ENCODE measurements around the gene PHKA1. TPM values are rescaled to one million over a fixed set of nuclear protein-coding genes. Genes with fewer than 3 reads are reported as not detected.
"Not testable (repeated sequence)": the region's sequence is repeated elsewhere in the genome, so short reads cannot be mapped to it uniquely, and the experiment has no call there.

Gene PHKA1
- total RNA-seq, 1 donor from 2014 or later = 18.1 TPM

- no peak for DNase-seq
- TF ChIP-seq CTCF (IDR thresholded peaks at IDR 0.05; ENCODE audit: borderline replicate concordance) = no peak
- H3K9me3 ChIP-seq (replicated peaks) = no peaks in the 10 kb centered on the region
- no peak overlapping the region for H3K27ac ChIP-seq (replicated peaks)
- H3K4me3 ChIP-seq = no peak overlapping the region
- H3K4me1 ChIP-seq = peaks cover 7% of the 10 kb centered on the region
- intact Hi-C loops (cut with micrococcal nuclease) = no loop called here
- H3K36me3 ChIP-seq = peaks cover 30% of the 10 kb centered on the region
- no peaks in the 10 kb centered on the region for H3K27me3 ChIP-seq (ENCODE audit: low read depth)
These were observed 145.6 kb downstream of the PHKA1 start for GRCh38 chrX:72568406-72569092.

GRCh38 chrX:72566448-72566847 lies 147.7 kb downstream of the PHKA1 start:
- Histone ChIP-seq H3K4me3 (no peak overlapping the region), H3K27ac (replicated peaks) (no peak overlapping the region), H3K9me3 (replicated peaks) (no peaks in the 10 kb centered on the region), H3K4me1 (no peaks in the 10 kb centered on the region), H3K27me3 (ENCODE audit: low read depth) (no peaks in the 10 kb centered on the region), H3K36me3 (peaks cover 30% of the 10 kb centered on the region)
- TF ChIP-seq CTCF (IDR thresholded peaks at IDR 0.05; ENCODE audit: borderline replicate concordance) = no peak
- intact Hi-C loops (cut with micrococcal nuclease) = no loop called here
- DNase-seq = no peak

DNA sequence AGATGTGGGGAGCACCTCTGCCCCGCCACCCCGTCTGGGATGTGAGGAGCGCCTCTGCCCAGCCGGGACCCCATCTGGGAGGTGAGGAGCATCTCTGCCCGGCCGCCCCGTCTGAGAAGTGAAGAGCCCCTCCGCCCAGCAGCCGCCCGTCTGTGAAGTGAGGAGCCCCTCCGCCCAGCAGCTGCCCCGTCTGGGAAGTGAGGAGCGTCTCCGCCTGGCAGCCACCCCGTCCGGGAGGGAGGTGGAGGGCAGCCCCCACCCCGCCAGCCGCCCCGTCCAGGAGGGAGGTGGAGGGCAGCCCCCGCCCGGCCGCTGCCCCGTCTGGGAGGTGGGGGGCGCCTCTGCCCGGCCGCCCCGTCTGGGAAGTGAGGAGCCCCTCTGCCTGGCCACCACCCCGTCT lies 154.5 kb downstream of the PHKA1 start:
- H3K27ac ChIP-seq (replicated peaks); H3K4me3 ChIP-seq; intact Hi-C loops (cut with micrococcal nuclease); H3K9me3 ChIP-seq (replicated peaks); H3K36me3 ChIP-seq; H3K27me3 ChIP-seq (ENCODE audit: low read depth); H3K4me1 ChIP-seq; DNase-seq: not testable (repeated sequence)

DNA sequence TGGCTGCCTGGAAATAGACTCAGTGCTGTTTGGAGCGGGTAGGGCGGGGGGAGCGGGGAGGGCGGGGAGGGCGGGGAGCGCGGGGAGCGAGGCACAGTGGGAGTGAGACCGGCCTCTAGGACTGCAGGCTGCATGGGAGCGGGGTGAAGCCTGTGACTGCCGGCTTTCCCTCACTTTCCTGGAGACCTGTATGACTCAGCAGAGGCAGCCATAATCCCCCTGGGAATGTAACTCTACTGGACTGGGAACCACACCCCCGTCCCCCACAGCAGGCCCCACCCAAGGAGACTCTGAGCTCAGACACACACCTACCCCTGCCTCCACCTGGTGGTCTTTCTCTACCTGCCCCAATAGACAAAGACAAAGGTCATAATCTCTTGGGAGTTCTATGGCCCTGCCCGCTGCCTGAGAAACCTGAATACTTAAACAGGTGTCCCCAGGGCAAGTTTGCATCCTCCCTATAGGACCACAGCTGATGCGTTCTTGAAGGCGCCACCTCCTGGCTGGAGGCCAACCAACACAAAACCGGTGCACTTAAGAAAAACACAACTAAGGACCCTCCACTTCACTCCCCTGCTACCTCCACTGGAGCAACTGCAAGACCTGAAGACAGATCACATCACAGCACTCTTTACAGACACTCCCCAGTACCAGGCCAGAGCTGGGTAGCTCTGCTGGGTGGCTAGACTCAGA lies 159.5 kb downstream of the PHKA1 start:
- H3K27ac ChIP-seq (replicated peaks) = no peak overlapping the region
- no peaks in the 10 kb centered on the region for H3K4me1 ChIP-seq
- no peaks in the 10 kb centered on the region for H3K9me3 ChIP-seq (replicated peaks)
- H3K27me3 ChIP-seq (ENCODE audit: low read depth) = no peaks in the 10 kb centered on the region
- H3K36me3 ChIP-seq = no peaks in the 10 kb centered on the region
- intact Hi-C loops (cut with micrococcal nuclease) = no loop called here
- no peak overlapping the region for H3K4me3 ChIP-seq
- no peak for DNase-seq
- no peak for TF ChIP-seq CTCF (IDR thresholded peaks at IDR 0.05; ENCODE audit: borderline replicate concordance)

GRCh38 chrX:72552443-72552842 lies 161.7 kb downstream of the PHKA1 start:
- DNase-seq; H3K27me3 ChIP-seq (ENCODE audit: low read depth); H3K27ac ChIP-seq (replicated peaks); H3K36me3 ChIP-seq; H3K4me1 ChIP-seq; H3K9me3 ChIP-seq (replicated peaks); H3K4me3 ChIP-seq; intact Hi-C loops (cut with micrococcal nuclease): not testable (repeated sequence)

- TF ChIP-seq CTCF (IDR thresholded peaks at IDR 0.05; ENCODE audit: borderline replicate concordance) = peak; percentile 22
- no peak for DNase-seq
- Histone ChIP-seq H3K27me3 (ENCODE audit: low read depth) (no peaks in the 10 kb centered on the region), H3K9me3 (replicated peaks) (no peaks in the 10 kb centered on the region), H3K4me1 (no peaks in the 10 kb centered on the region), H3K27ac (replicated peaks) (no peak overlapping the region), H3K4me3 (no peak overlapping the region), H3K36me3 (no peaks in the 10 kb centered on the region)
- intact Hi-C loops (cut with micrococcal nuclease) = no loop called here
These were observed 168.1 kb downstream of the PHKA1 start for GRCh38 chrX:72545990-72546389.
